OCI-LY3 (cell line): Measurements from ENCODE around the gene NAMPT.

Source experiments
- H2AFZ ChIP-seq: fragments of 200-600, 300-600 bp; shearing (Covaris generic); 2 replicates; pipeline ENCODE4 v1.6.0; 2014; ENCODE audit warnings: antibody characterized with exemption, low read depth, low read length
- H3K27ac ChIP-seq: fragments of 200-600, 300-600 bp; sonication (generic); 2 replicates; pipeline ENCODE4 v1.5.1; 2014; ENCODE audit warnings: mild to moderate bottlenecking, low read length, moderate library complexity, mixed read lengths
- H3K27me3 ChIP-seq: fragments of 200-600, 300-600 bp; sonication (generic); 2 replicates; pipeline ENCODE4 v1.6.1; 2014; ENCODE audit warnings: low read depth, low read length, mixed read lengths
- H3K36me3 ChIP-seq: fragments of 200-600, 300-600 bp; sonication (generic); replicated peaks from 2 replicates; pipeline ENCODE3; 2014; ENCODE audit warnings: low read depth, low read length, mixed read lengths
- H3K4me1 ChIP-seq: fragments of 300-600, 200-600 bp; sonication (generic); 2 replicates; pipeline ENCODE4 v1.6.1; 2014; ENCODE audit warnings: low read length, mixed read lengths
- H3K4me2 ChIP-seq: fragments of 200-600, 300-600 bp; sonication (generic); 2 replicates; pipeline ENCODE4 v1.6.1; 2014; ENCODE audit warnings: low read length, mixed read lengths
- H3K4me3 ChIP-seq: fragments of 300-600, 200-600 bp; sonication (generic); 2 replicates; pipeline ENCODE4 v1.5.1; 2014; ENCODE audit warnings: antibody characterized with exemption, mild to moderate bottlenecking, low read length, moderate library complexity
- H3K79me2 ChIP-seq: fragments of 300-600, 200-600 bp; shearing (Covaris generic); 2 replicates; pipeline ENCODE4 v1.6.1; 2014; ENCODE audit warnings: mild to moderate bottlenecking, low read length, mixed read lengths
- H3K9ac ChIP-seq: fragments of 300-600, 200-600 bp; shearing (Covaris generic); 2 replicates; pipeline ENCODE4 v1.6.0; 2014; ENCODE audit warnings: mild to moderate bottlenecking, low read length, moderate library complexity
- H3K9me3 ChIP-seq: fragments of 200-600, 300-600 bp; shearing (Covaris generic); 2 replicates; pipeline ENCODE4 v1.6.1; 2014; ENCODE audit warnings: low read length, mixed read lengths; ENCODE audit not compliant: insufficient read depth
- H4K20me1 ChIP-seq: fragments of 200-600, 300-600 bp; sonication (generic); 2 replicates; pipeline ENCODE4 v1.6.1; 2016; ENCODE audit warnings: low read length, mixed read lengths; ENCODE audit not compliant: insufficient read depth
- CTCF ChIP-seq: fragments of 200-600, 300-600 bp; sonication (generic); IDR thresholded peaks from 2 replicates; pipeline ENCODE4 v1.5.1; 2014; ENCODE audit warnings: antibody characterized with exemption, low read length, low read depth
- EZH2phosphoT487 ChIP-seq: fragments of 200-600 bp; shearing (Covaris generic); IDR thresholded peaks from 2 replicates; pipeline ENCODE4 v1.6.1; 2018; ENCODE audit warnings: antibody characterized with exemption, mixed run types, low read depth

NAMPT gene

GRCh38 chr7:106219170-106219569 is 65.6 kb downstream of the NAMPT start:
- no peaks in the 10 kb centered on the region for H3K36me3 ChIP-seq
- H3K9me3 ChIP-seq = no peaks in the 10 kb centered on the region
- no peak overlapping the region for H3K4me2 ChIP-seq
- no peak overlapping the region for H3K4me3 ChIP-seq
- no peak overlapping the region for H3K9ac ChIP-seq
- no peak overlapping the region for H2AFZ ChIP-seq
- H4K20me1 ChIP-seq = no peaks in the 10 kb centered on the region
- no peak overlapping the region for H3K27ac ChIP-seq
- H3K79me2 ChIP-seq = no peaks in the 10 kb centered on the region
- H3K4me1 ChIP-seq = no peaks in the 10 kb centered on the region
- H3K27me3 ChIP-seq = no peaks in the 10 kb centered on the region
- TF ChIP-seq EZH2phosphoT487 (no peak), CTCF (no peak)

GRCh38 chr7:106218546-106218945 is 66.2 kb downstream of the NAMPT start:
- Histone ChIP-seq H3K4me2 (no peak overlapping the region), H3K9ac (no peak overlapping the region)

GRCh38 chr7:106216923-106217542 is 67.8 kb downstream of the NAMPT start:
- no peaks in the 10 kb centered on the region for H3K36me3 ChIP-seq
- H3K4me3 ChIP-seq = no peak overlapping the region
- no peak overlapping the region for H3K27ac ChIP-seq
- H3K4me1 ChIP-seq = no peaks in the 10 kb centered on the region
- H3K79me2 ChIP-seq = no peaks in the 10 kb centered on the region
- no peaks in the 10 kb centered on the region for H3K9me3 ChIP-seq
- H2AFZ ChIP-seq = no peak overlapping the region
- TF ChIP-seq EZH2phosphoT487 (no peak), CTCF (no peak)
- no peak overlapping the region for H3K9ac ChIP-seq
- no peaks in the 10 kb centered on the region for H4K20me1 ChIP-seq
- no peak overlapping the region for H3K4me2 ChIP-seq
- no peaks in the 10 kb centered on the region for H3K27me3 ChIP-seq

More at GRCh38 chr7:106218546-106218945, 66.2 kb downstream of the NAMPT start:
- H3K79me2 ChIP-seq = no peaks in the 10 kb centered on the region
- no peaks in the 10 kb centered on the region for H3K27me3 ChIP-seq
- H3K36me3 ChIP-seq = no peaks in the 10 kb centered on the region
- no peak overlapping the region for H3K4me3 ChIP-seq
- no peak overlapping the region for H2AFZ ChIP-seq
- no peaks in the 10 kb centered on the region for H3K4me1 ChIP-seq
- H4K20me1 ChIP-seq = no peaks in the 10 kb centered on the region
- TF ChIP-seq CTCF (no peak), EZH2phosphoT487 (no peak)
- H3K9me3 ChIP-seq = no peaks in the 10 kb centered on the region
- no peak overlapping the region for H3K27ac ChIP-seq

GRCh38 chr7:106216517-106216922 is 68.3 kb downstream of the NAMPT start:
- H2AFZ ChIP-seq = no peak overlapping the region
- no peak overlapping the region for H3K4me2 ChIP-seq
- no peak overlapping the region for H3K27ac ChIP-seq
- H3K9me3 ChIP-seq = no peaks in the 10 kb centered on the region
- H3K27me3 ChIP-seq = no peaks in the 10 kb centered on the region
- H4K20me1 ChIP-seq = no peaks in the 10 kb centered on the region
- H3K4me1 ChIP-seq = no peaks in the 10 kb centered on the region
- no peak overlapping the region for H3K4me3 ChIP-seq
- H3K9ac ChIP-seq = no peak overlapping the region
- H3K36me3 ChIP-seq = no peaks in the 10 kb centered on the region
- H3K79me2 ChIP-seq = no peaks in the 10 kb centered on the region
- no peak for TF ChIP-seq CTCF
- no peak for TF ChIP-seq EZH2phosphoT487
